Raji (cell line): ENCODE data around the gene CST7.

Source experiments
- POLR2A ChIP-seq: IDR thresholded peaks from 2 replicates; pipeline ENCODE4 v1.6.1; 2011; ENCODE audit warnings: low read depth, low read length, control low read depth; ENCODE audit not compliant: insufficient read depth

Gene CST7

GRCh38 chr20:24917797-24918578 lies 31.1 kb upstream of the CST7 start:
- TF ChIP-seq POLR2A: no peak

GRCh38 chr20:24918579-24919566 lies 30.2 kb upstream of the CST7 start:
- TF ChIP-seq POLR2A: no peak

GRCh38 chr20:24933266-24933908 lies 15.7 kb upstream of the CST7 start:
- TF ChIP-seq POLR2A: no peak

- no peak for TF ChIP-seq POLR2A
Measured at GRCh38 chr20:24934101-24934661, 14.9 kb upstream of the CST7 start.

GRCh38 chr20:24934716-24935115 lies 14.4 kb upstream of the CST7 start:
- no peak for TF ChIP-seq POLR2A

- no peak for TF ChIP-seq POLR2A
Measured at GRCh38 chr20:24935140-24935539, 13.9 kb upstream of the CST7 start.

- no peak for TF ChIP-seq POLR2A
Measured at GRCh38 chr20:24935766-24936525, 13.1 kb upstream of the CST7 start.

GRCh38 chr20:24936526-24937407 lies 12.3 kb upstream of the CST7 start:
- TF ChIP-seq POLR2A: no peak

- TF ChIP-seq POLR2A: no peak
Measured at GRCh38 chr20:24937579-24937978, 11.5 kb upstream of the CST7 start.

- no peak for TF ChIP-seq POLR2A
Measured at GRCh38 chr20:24938498-24938897, 10.6 kb upstream of the CST7 start.

GRCh38 chr20:24939036-24939435 lies 10.0 kb upstream of the CST7 start:
- TF ChIP-seq POLR2A: no peak

GRCh38 chr20:24942679-24943078 lies 6.4 kb upstream of the CST7 start:
- no peak for TF ChIP-seq POLR2A

GRCh38 chr20:24943196-24943595 lies 5.9 kb upstream of the CST7 start:
- no peak for TF ChIP-seq POLR2A
